Measurements from ENCODE around the gene SHE. TPM values are rescaled to one million over a fixed set of nuclear protein-coding genes. Genes with fewer than 3 reads are reported as not detected.

The SHE gene
- total RNA-seq, 4 donors from 2014 or later, result 14.6 to 44.5 (median 27.2) TPM

DNA sequence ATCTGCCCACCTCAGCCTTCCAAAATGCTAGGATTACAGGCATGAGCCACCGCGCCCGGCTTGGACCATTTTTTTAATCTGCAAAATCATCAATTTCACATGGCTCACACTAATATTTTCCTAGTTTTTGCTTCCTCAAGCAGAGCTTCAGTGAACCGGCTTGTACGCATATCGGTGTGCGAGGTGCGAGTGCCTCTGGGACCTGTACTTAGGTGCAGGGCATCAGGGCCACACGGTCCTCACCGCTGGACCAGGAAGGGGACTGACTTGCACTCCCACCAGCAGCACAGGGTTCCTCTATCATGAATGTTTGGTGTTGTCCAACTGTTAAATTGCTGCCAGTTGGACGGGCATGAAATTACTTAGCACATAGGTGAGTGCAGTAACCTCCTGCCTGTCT is 15.4 kb upstream of the SHE start:
- no peak overlapping the region for H3K27ac ChIP-seq
- no peak overlapping the region for H3K4me3 ChIP-seq
- TF ChIP-seq, protein P1, sequence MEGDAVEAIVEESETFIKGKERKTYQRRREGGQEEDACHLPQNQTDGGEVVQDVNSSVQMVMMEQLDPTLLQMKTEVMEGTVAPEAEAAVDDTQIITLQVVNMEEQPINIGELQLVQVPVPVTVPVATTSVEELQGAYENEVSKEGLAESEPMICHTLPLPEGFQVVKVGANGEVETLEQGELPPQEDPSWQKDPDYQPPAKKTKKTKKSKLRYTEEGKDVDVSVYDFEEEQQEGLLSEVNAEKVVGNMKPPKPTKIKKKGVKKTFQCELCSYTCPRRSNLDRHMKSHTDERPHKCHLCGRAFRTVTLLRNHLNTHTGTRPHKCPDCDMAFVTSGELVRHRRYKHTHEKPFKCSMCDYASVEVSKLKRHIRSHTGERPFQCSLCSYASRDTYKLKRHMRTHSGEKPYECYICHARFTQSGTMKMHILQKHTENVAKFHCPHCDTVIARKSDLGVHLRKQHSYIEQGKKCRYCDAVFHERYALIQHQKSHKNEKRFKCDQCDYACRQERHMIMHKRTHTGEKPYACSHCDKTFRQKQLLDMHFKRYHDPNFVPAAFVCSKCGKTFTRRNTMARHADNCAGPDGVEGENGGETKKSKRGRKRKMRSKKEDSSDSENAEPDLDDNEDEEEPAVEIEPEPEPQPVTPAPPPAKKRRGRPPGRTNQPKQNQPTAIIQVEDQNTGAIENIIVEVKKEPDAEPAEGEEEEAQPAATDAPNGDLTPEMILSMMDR (IDR thresholded peaks at IDR 0.05), result no peak
- TF ChIP-seq POLR2A (IDR thresholded peaks at IDR 0.05), result no peak
- no peaks in the 10 kb centered on the region for H3K4me1 ChIP-seq
- intact Hi-C loops (cut with DNase I; ENCODE audit: low total_unique reads), result no loop called here
- H3K27me3 ChIP-seq, result no peaks in the 10 kb centered on the region
- no peaks in the 10 kb centered on the region for H3K9me3 ChIP-seq
- no peaks in the 10 kb centered on the region for H3K36me3 ChIP-seq
- no peak for DNase-seq

DNA sequence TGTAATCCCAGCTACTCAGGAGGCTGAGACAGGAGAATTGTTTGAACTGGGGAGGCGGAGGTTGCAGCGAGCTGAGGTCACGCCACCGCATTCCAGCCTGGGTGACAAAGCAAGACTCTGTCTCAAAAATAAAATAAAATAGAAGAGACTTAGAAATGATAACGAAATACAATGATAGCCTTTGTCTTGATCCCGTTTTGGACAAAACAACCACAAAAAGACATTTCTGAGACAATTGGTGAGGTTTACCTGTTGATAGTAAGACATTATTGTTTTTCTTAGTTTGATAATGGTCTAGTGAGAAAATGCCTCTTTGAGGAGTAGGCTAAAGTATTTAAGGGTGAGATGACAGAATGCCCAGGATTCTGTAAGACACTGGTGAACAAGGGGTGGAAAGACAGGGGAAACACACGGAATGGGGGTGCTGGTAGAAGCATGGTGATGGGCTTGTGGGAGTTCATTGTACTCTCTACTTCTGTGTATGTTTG is 11.9 kb upstream of the SHE start:
- TF ChIP-seq POLR2A (IDR thresholded peaks at IDR 0.05), result no peak
- TF ChIP-seq, protein P1 (IDR thresholded peaks at IDR 0.05), result no peak
- Histone ChIP-seq H3K27ac (no peak overlapping the region), H3K9me3 (no peaks in the 10 kb centered on the region), H3K4me1 (no peaks in the 10 kb centered on the region), H3K4me3 (no peak overlapping the region), H3K27me3 (no peaks in the 10 kb centered on the region), H3K36me3 (no peaks in the 10 kb centered on the region)
- intact Hi-C loops (cut with DNase I; ENCODE audit: low total_unique reads), result no loop called here
- DNase-seq, result no peak

DNA sequence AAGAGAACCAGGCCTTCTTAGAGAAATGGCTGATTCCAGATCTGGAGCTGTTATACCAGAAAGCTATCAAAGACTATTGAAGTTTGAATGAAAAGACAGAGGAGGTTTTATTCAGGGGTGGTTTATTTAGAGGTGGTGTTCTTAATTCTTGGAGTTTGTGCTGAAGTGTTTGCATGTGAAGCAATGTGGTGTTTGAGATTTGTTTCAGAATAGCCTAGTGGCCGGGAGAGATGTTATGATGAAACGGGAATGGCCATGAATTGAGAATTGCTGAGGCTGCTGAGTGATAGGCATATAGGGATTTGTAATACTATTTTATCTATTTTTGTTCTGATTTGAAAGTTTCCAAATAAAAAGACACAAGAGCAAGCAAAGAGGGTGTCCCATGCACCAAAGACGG is 10.5 kb upstream of the SHE start:
- no peak for DNase-seq
- H3K27ac ChIP-seq, result no peak overlapping the region
- H3K9me3 ChIP-seq, result no peaks in the 10 kb centered on the region
- no peaks in the 10 kb centered on the region for H3K4me1 ChIP-seq
- no peaks in the 10 kb centered on the region for H3K27me3 ChIP-seq
- intact Hi-C loops (cut with DNase I; ENCODE audit: low total_unique reads), result no loop called here
- H3K36me3 ChIP-seq, result no peaks in the 10 kb centered on the region
- TF ChIP-seq, protein P1 (IDR thresholded peaks at IDR 0.05), result no peak
- no peak for TF ChIP-seq POLR2A (IDR thresholded peaks at IDR 0.05)
- H3K4me3 ChIP-seq, result no peak overlapping the region

DNA sequence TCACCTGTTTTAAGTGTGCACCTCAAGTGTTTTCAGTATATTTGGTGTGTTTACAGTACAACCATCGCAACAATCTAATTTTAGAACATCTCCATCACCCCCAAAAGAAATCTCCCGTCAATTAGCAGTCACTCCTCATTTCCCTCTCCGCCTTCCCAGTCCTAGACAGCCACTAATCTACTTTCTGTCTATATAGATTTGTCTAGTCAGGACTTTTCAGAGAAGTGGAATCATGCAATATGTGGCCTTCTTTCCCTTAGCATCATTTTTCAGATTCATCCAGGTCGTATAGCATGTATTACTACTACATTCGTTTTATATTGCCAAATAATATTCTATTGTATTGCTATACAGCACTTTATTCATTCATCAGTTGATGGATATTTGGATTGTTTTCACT is 1.7 kb upstream of the SHE start:
- Histone ChIP-seq H3K9me3 (no peaks in the 10 kb centered on the region), H3K27me3 (peaks cover 8 to 15% of the 10 kb centered on the region in 2 donors), H3K36me3 (no peaks in the 10 kb centered on the region), H3K27ac (no peak overlapping the region), H3K4me3 (no peak overlapping the region), H3K4me1 (no peaks in the 10 kb centered on the region)
- DNase-seq, result no peak
- intact Hi-C loops (cut with DNase I; ENCODE audit: low total_unique reads), result no loop called here
- TF ChIP-seq, protein P1 (IDR thresholded peaks at IDR 0.05), result no peak
- no peak for TF ChIP-seq POLR2A (IDR thresholded peaks at IDR 0.05)

DNA sequence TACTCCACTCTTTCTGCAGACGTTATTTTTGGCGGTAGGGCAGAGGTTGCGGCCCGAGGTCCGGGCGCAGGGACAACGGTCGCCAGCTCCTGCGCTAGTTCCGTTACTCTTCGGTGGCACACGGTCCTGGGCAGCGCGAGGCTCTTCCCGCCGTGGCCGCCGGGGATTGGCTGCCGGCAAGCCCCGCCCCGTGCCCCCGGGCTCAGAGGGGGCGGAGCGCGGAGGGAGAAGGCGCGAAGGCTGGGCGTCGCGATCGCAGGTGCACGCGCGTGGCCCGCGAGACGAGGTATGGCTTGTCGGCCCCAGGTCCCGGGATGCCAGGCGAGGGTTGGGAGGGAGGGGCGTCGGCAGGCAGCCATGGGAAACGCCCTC is 518 bp upstream of the SHE start:
- no peak for DNase-seq
- Histone ChIP-seq H3K27me3 (peaks cover 8 to 19% of the 10 kb centered on the region in 2 donors), H3K27ac (peak overlapping the region in 1 of 2 donors; percentile 55), H3K4me1 (no peaks in the 10 kb centered on the region), H3K36me3 (no peaks in the 10 kb centered on the region), H3K9me3 (no peaks in the 10 kb centered on the region), H3K4me3 (peak overlapping the region in 1 of 2 donors; percentile 38)
- TF ChIP-seq POLR2A (IDR thresholded peaks at IDR 0.05), result no peak
- TF ChIP-seq, protein P1 (IDR thresholded peaks at IDR 0.05), result no peak
- intact Hi-C loops (cut with DNase I; ENCODE audit: low total_unique reads), result no loop called here
